NCI-H446 (cell line): Measurements from ENCODE around the gene PDE9A.
"Not testable (repeated sequence)": the region's sequence is repeated elsewhere in the genome, so short reads cannot be mapped to it uniquely, and the experiment has no call there.

ENCODE experiments used
- DNase-seq, 2 experiments: peaks; one replicate each; lab custom pipeline; 2025; lab: John Stamatoyannopoulos, UW

Gene PDE9A

DNA sequence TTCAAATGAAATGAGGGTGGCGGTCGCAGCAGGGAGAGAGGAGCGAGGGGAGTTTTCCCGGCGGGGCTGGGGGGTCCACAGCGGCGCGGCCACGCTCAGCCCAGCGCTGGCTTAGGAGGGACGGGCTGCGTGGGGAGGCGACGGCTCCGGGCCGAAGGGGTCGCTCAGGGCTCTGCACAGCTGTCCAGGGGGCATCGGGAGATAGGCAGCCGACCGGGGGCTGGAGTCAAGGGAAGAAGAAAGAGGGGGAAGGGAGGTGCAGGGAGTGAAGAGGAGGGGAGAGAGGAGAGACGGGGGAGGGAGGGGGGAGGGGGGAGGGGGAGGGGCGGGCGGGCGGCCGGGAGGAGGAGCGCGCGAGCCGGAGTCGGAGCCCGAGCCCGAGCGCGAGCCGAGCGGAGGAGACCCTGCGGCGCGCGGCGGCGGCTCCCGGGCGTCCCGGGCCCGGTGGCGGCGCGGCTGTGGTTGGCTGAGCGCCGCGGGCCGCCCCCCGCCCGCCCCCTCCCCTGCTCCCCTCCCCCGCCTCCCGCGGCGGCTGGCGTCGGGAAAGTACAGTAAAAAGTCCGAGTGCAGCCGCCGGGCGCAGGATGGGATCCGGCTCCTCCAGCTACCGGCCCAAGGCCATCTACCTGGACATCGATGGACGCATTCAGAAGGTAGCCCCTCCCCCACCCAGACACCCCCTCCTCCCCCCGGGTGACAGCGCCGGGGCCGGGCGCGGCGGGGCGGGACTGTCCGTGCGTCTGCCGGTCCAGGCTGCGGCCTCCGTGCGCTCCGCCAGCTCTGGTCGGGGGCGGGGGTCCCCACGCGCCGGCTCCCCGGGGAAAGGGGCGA is at the start of gene PDE9A:
Gene PDE9A, plus strand, starts transcription at position 391 of the 831 bp plus-strand sequence. Its CDS starts 194 bp downstream, at position 585.
- peak in 1 of 2 experiments; percentile 57 for DNase-seq

DNA sequence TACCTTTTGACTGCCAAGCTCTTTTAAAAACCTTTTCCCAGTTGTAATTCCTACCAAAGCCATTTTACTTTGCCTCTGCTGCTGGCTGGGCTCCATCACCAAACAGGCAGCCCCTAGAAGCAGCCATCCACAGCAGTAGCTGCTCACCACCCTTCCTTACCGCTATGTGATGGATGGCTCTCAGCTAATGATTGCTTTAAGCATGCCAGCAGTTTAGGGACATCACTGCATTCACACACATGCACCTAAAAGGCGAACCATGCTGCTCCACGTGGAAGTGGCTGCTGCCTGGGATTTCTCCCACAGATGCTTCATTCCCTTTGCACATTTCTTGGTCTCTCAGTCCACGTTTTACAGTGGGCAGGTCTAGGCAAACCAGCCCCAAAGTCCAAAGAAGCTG is 46.3 kb upstream of the PDE9A start:
- no peak for DNase-seq

GRCh38 chr21:42607525-42608102 is 45.8 kb upstream of the PDE9A start:
- no peak for DNase-seq

- DNase-seq = no peak
Measured at GRCh38 chr21:42608446-42608845, 45.0 kb upstream of the PDE9A start.

DNA sequence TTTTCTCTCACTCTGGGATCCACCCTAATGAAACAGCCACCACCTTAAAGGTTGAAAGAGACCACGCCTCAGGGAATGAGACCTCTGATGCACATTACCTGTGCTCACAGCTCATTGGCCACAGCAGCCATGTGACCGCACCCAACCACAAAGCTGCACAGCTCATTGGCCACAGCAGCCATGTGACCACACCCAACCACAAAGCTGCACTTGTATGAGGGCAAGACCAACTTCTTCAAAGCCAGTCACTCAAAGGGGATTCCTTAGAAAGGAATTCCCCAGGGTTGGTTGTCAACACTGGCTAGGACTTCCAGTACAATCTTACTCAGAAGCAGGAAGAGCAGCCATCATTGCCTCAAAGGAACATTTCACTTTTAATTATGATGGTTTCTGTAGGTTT is 43.6 kb upstream of the PDE9A start:
- no peak for DNase-seq

- no peak for DNase-seq
Measured at GRCh38 chr21:42611852-42612251, 41.6 kb upstream of the PDE9A start.

DNA sequence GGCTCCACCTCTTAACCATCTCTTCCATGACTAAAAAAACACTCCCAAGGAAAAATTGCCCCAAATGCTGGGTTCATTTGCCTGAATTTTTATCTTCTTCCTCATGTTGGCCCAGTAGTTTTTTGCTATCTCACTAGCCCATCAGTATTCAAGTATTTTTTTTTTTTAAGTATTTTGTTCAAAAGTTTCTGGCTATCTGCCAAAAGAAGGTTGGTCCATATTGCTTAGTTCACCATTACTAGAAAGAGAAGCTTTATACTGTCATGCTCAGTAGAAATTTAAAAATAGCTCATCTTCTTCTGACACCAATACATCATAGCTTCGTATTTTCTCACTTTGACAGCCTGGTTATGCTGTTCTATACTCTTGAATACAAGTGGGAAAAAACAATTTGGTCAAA is 41.0 kb upstream of the PDE9A start:
- no peak for DNase-seq

DNA sequence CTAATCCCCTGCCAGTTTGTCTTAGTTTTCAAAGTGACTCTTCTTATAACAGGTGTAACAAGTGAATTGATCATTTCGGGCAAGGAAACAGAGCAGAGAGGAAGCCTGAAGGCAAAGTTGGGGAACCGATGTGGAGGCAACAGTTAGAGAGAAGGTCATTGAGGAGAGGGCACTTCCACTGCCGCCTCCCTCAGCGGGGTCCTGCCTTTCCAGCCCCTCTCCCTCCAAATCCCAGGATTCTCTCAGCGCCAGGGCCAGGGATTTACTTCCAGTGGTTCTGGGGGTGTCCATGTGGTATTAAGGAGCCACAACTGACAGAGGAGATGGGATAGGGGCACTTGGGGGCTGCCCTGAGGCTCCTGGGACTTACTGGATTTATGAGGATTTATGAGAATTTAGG is 39.7 kb upstream of the PDE9A start:
- DNase-seq = no peak

- no peak for DNase-seq
Measured at GRCh38 chr21:42614396-42614795, 39.0 kb upstream of the PDE9A start.

GRCh38 chr21:42614811-42615351 is 38.5 kb upstream of the PDE9A start:
- DNase-seq = no peak

- DNase-seq = not testable (repeated sequence)
Measured at GRCh38 chr21:42615377-42615776, 38.0 kb upstream of the PDE9A start.

GRCh38 chr21:42615924-42616323 is 37.5 kb upstream of the PDE9A start:
- no peak for DNase-seq

DNA sequence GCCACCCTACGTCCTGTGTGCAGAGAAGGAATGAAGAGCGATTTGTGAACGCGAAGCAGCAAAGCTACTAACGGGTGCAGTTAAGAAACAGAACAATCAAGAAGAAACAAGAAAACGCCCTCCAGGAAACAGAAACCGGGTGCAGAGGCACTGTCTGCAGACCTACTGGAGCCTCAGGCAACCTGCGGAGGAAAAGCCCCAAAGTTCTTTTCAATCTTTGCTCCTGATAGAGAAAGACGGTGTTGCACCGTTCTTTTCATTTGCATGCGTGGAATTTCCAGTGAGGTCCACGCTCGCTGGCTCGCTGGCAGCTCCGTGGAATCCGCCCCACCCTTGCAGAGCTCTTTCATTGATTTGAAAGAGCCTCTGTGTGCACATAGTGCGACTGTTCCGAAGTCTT is 37.0 kb upstream of the PDE9A start:
- no peak for DNase-seq

- DNase-seq = no peak
Measured at GRCh38 chr21:42616941-42617340, 36.5 kb upstream of the PDE9A start.

- DNase-seq = no peak
Measured at GRCh38 chr21:42617486-42617885, 35.9 kb upstream of the PDE9A start.

DNA sequence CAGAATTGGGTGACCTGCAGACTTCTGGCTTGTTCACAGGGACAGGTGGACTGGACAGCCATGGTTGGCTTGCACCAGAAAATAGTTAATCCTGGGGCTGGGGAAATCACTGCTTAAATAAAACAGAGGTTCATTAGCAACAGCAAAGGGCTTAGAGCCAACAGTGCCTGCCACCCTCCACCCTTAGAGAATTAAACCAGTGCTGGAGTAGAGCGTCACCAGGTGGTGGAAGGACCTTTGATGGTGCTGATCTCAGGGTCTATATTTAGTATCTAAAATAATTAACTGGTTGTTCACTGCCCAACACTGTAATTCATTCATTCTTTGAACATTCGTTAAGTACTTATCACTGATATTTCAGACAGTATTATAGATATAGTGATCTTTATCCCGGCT is 34.7 kb upstream of the PDE9A start:
- no peak for DNase-seq

- no peak for DNase-seq
Measured at GRCh38 chr21:42619166-42619565, 34.3 kb upstream of the PDE9A start.

- no peak for DNase-seq
Measured at GRCh38 chr21:42619841-42620240, 33.6 kb upstream of the PDE9A start.

DNA sequence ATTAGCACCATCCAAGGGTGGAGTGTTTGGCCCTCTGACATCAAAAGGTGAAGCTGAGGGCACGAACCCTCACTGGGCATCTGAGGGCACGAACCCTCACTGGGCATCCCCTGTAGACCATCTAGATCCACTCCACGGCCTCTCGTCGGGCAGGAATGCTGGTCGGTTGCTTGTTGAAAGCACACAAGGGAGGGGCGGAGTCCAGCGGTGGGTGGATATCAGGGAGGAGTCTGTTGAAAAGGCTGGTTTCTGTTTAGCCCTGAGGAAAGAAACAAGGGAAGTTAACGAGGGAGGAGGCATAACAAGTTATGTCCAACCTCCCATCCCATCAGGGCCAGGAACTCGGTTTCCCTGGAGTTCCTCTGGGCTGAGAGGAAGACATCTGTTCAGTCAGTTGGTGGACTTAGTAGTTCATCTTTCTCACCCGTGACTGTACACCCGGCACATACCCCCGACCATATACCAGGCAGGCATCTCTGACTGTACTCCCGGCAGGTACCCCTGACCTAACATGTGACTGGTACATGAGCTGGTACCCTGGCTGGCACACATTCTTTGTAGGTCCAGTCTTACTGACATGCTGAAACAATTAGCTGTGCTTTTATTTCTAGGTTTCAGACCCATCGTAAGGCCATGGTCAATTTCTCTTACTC is 32.1 kb upstream of the PDE9A start:
- no peak for DNase-seq

- no peak for DNase-seq
Measured at GRCh38 chr21:42621819-42622177, 31.6 kb upstream of the PDE9A start.

GRCh38 chr21:42622284-42622683 is 31.1 kb upstream of the PDE9A start:
- no peak for DNase-seq

DNA sequence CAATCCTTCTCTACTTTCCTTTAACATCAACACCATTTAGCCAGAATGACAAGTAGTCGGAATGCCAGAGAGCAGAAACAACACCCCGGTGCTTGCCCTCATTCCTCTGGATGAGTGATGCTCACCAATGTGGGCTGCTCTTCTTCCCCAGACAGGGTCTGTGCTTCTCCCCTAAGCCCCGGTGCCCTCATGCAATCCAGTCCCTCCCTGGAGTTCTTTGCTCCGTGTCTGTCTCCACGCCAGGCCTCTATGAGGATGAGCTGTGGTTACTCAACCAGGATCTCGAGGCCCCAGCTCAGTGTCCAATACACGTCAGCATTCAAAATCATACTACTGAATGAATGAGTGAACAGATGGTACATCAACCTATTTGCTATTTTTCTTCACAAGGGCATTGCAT is 29.7 kb upstream of the PDE9A start:
- no peak for DNase-seq
